ENCODE results near the gene ADGRA1.

DNA sequence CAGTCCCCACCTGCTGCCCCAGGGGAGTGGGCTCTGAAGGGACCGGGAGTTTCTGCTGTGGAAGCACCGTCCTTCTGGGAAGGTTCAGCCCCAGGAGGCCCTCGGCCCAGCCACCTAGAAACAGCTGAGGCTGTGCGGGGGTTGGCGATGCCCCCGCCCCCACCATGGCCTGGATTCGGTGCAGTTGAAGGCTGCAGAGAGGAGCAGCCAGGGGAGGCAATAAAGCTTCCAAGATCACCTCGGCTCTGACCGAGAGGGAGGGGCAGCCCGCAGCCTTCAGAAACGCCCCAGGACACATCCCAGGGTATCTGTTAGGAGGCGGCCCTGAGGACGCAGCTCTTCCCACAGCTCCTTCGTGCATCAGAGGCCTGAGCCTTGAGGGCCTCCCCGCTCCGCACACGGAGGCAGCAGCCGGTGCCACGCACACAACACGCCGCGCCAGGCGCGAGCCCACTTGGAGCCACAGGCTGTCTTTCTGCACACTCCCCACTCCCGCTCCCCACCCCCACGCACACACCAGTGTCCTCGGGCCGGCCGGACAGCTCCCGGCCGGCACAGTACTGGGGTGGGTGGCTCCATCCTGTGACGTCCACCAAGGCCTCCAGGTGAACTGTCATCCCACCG is 73.9 kb downstream of the ADGRA1 start:
- TF ChIP-seq, protein P1, sequence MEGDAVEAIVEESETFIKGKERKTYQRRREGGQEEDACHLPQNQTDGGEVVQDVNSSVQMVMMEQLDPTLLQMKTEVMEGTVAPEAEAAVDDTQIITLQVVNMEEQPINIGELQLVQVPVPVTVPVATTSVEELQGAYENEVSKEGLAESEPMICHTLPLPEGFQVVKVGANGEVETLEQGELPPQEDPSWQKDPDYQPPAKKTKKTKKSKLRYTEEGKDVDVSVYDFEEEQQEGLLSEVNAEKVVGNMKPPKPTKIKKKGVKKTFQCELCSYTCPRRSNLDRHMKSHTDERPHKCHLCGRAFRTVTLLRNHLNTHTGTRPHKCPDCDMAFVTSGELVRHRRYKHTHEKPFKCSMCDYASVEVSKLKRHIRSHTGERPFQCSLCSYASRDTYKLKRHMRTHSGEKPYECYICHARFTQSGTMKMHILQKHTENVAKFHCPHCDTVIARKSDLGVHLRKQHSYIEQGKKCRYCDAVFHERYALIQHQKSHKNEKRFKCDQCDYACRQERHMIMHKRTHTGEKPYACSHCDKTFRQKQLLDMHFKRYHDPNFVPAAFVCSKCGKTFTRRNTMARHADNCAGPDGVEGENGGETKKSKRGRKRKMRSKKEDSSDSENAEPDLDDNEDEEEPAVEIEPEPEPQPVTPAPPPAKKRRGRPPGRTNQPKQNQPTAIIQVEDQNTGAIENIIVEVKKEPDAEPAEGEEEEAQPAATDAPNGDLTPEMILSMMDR (IDR thresholded peaks at IDR 0.05 in 4 of 5, conservative IDR thresholded peaks at IDR 0.05 in 1 of 5) = no peak
- TF ChIP-seq POLR2A (IDR thresholded peaks at IDR 0.05) = no peak

Data from gastrocnemius medialis (tissue), 4 donors.